HG03095 (cell line): Measurements from ENCODE around the gene LHX4.

Source experiments
- ATAC-seq: cut with Tn5 transposase; IDR thresholded peaks from one replicate; pipeline ENCODE4 v1.9.1; 2021; ENCODE audit warnings: moderate library complexity; ENCODE audit not compliant: unreplicated experiment

The LHX4 gene

GRCh38 chr1:180229483-180230415 lies at the start of gene LHX4:
TSS of gene LHX4 (plus strand) at chr1:180230264. CDS start at chr1:180230530, 266 bp downstream.
- no peak for ATAC-seq

- ATAC-seq = no peak
Measured at GRCh38 chr1:180181048-180181447, 49.0 kb upstream of the LHX4 start.

DNA sequence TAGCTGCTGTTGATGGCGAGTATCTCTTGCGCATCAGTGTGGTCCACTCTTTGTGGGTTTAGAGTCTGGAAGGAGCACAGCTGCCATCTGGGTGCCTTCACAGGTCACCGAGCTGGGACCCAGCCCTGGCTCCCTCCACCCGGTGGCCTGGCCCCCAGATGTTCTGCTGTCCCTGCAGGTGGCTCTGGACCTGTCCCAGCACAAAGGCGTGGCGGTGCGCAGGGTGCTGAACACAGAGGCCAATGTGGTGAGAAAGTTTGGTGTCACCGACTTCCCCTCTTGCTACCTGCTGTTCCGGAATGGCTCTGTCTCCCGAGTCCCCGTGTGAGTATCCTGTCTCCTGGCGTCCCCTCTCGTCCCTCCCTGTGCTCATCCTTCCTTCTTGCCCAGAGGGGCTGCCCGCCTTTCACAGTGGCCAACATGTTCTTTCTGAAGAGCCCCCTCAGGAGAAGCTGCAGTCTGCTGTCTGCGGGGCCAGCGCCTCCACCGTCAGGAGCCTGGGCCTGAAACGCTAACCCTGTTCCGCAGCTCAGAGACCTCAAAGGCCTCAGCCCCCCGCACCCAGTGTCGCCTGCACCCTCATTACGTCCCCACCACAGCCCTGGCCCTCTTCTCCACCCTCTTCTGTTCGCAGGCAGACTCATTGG lies 47.9 kb upstream of the LHX4 start:
- ATAC-seq = no peak

DNA sequence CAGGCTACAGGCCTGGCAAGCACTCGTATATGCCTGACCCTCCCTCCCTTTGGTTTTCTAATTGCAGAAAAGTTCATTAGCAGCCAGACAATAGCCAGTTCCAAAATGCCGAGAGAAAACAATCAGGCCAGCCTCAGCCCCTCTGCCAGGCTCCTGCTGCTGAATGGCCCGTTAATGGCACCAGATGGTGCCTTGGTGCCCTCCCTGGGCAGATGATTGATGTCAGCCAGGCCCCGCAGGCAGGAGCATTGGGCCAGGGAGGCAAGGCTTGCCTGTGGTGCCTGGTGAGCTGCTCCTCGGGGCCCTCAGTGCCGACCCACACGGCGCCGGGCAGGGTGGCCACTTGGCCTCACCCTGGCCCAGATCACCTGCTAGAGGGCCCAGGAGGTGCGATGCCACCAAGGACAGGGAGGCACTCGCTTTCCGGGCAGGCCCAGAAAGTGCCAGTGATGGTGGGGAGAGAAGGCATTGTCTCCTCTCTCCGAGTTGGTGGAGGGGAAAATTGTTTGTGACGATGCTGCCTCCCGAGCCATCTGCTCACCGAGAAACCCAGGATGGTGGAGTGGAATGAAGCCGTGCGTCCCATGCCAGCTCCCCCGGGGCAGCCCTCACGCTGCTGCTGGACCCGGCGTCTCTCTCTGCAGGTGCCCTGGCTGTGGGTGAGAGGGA lies 47.3 kb upstream of the LHX4 start:
- no peak for ATAC-seq

DNA sequence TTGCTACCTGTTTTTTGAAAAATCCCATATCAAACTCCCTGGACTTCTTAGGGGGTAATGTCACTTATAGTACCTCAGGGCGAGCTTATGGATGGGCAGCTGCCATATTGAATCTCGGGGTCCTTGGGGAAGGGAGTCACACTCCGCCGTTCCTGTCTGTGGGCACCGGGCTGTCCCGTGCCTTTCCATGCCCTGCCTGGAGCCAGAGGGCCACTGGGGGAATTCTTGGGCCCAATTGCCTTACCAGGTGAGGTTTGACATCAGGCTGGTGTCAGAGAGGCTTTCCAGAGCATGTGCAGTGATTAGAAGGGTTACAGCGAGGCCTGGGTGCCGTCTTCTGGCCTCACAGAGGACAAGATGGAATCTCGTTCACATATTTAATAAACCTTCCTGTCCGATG lies 46.6 kb upstream of the LHX4 start:
- ATAC-seq = no peak

DNA sequence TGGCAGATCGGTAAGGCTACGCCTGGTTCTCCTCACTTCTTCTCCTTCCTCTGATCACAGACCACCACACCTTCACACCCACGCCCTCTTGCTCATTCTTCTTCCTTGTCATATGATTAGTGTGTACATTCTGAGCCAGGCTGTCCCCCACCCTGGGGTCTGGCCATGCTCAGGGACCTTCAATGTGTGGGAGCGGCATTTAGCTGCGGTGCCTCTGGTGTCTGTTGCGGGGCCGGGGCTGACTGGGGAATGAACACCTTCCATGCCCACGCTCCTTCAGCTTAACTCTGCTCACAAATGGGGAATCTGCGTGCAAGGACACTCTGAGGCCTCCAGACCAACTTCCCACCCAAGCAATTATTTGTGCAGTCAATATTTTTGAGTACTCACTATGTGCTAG lies 46.0 kb upstream of the LHX4 start:
- ATAC-seq = no peak

DNA sequence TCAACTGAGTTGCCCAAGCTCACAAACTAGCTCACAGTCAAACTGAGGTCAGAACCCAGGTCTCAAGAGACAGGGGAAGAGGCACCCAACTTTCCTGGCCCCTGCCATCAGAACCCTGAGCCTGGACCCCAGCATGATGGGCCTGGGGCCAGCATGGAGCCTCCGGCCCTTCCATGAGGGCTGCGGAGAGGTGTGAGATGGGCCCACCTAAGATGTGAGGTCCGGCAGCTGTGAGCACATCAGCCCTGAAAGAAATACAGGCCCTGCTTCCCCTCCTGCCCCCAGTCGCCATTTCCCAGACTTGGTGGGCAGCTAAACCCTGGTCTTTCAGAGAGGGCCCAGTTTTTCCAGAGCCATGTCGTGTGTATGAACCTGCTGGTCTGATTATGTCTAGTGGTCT lies 44.8 kb upstream of the LHX4 start:
- ATAC-seq = no peak

GRCh38 chr1:180185971-180186645 lies 44.0 kb upstream of the LHX4 start:
- no peak for ATAC-seq

DNA sequence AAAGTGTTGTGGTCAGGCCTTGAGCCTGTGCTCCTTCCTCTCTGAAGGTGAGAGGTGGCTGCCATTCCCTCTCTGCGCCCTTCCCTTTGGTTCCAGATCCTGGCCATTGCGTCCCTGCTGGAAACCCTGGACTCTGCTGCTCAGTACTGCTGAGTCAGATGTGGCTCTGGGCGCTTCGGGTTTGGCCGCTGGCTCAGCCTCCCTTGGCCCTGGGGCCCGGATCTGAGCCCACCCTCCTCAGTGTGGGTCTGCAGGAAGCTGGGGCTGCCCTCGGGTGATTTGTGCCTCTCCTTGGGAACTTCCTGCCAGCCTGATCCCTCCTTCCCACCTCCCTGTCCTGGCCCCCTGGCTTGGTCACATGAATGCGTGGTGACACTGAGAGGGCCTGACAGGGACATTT lies 43.2 kb upstream of the LHX4 start:
- ATAC-seq = no peak

DNA sequence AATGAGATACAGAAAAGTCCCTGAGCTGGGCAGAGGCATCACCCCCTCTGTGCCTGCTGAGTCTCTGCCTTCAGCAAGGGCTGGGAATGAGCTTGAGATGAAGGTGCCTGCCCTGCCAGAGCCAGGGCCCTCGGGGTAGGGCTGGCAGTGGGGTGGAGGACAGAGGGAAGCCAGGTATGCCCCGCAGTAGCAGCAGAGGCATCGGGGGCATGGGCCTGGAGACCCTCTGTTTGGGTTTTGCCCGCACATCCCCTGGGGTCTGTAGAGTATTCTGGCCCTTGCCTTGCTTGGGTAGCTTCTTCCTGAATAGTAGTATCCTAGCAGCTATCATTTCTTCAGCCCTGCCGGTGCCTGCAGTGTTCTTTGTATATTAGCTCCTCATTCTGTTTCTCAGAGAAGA lies 42.4 kb upstream of the LHX4 start:
- ATAC-seq = no peak

- no peak for ATAC-seq
Measured at GRCh38 chr1:180188091-180188506, 42.0 kb upstream of the LHX4 start.

- no peak for ATAC-seq
Measured at GRCh38 chr1:180188684-180189175, 41.3 kb upstream of the LHX4 start.

GRCh38 chr1:180190091-180190490 lies 40.0 kb upstream of the LHX4 start:
- no peak for ATAC-seq

DNA sequence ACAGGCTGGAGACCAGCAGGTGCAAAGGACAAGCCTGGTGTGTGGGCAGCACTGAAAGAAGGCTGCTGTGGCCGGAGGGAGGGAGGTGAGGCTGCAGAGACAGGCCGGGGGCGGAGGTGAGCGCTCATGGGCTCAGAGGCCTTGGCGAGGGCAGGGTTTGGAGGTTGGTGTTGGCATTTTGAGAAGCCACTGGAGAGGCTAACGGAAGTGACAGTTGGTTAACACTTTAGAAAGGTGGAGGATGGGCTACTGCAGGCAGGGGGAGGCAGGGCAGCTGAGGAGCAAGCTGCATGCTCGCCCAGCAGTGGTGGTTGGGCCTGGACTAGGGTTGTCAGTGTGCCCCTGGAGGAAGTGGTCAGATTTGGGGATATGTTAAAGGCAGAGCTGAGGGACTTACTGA lies 37.9 kb upstream of the LHX4 start:
- no peak for ATAC-seq

- no peak for ATAC-seq
Measured at GRCh38 chr1:180193141-180194047, 36.7 kb upstream of the LHX4 start.

DNA sequence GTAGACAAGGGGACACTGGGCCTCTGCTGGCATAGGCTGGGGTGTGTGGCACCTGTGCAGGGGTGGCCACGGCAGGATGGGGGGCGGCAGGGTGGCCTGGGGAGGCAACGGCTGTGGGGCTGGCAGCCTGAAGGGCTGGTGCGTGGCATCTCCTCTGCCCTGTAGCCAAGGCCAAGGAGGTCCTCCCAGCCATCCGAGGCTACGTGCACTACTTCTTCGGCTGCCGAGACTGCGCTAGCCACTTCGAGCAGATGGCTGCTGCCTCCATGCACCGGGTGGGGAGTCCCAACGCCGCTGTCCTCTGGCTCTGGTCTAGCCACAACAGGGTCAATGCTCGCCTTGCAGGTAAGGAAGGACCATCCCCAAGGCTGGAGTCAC lies 36.0 kb upstream of the LHX4 start:
- no peak for ATAC-seq

- ATAC-seq = no peak
Measured at GRCh38 chr1:180194546-180195207, 35.4 kb upstream of the LHX4 start.

DNA sequence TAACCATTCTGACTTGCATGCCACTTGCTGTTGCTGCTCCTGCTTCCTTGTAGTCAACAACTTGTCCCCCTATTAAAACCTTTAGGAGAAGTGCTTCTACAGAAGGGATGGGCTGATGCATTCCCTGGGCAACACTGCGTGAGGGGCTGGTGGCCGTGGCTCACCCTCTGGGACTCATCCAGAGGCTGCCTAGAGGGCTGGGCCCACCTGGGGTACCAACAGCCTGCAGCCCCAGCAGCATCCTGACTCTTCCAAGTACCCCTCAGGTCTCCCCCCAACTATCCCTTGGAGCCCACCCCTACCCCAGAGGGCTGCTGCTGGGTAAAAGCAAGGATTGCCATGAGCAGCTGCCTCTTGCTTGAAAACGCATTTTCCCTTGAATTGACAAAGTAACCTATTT lies 34.7 kb upstream of the LHX4 start:
- no peak for ATAC-seq

GRCh38 chr1:180195916-180196315 lies 34.1 kb upstream of the LHX4 start:
- no peak for ATAC-seq
